A549 treated with RU486 at 1 μM for 4 hours (cell line): ENCODE measurements around the gene TUBGCP6. TPM values are rescaled to one million over a fixed set of nuclear protein-coding genes. Genes with fewer than 3 reads are reported as not detected.

Experiments used
- total RNA-seq: library from RNA; stranded (reverse); fragments of 200-300 nt; extraction: Qiagen RNA extraction; gene quantifications from 5 replicates; pipeline ENCODE4 v1.2.3, GENCODE V29; 2022; ENCODE audit warnings: low read depth

TUBGCP6 gene, protein sequence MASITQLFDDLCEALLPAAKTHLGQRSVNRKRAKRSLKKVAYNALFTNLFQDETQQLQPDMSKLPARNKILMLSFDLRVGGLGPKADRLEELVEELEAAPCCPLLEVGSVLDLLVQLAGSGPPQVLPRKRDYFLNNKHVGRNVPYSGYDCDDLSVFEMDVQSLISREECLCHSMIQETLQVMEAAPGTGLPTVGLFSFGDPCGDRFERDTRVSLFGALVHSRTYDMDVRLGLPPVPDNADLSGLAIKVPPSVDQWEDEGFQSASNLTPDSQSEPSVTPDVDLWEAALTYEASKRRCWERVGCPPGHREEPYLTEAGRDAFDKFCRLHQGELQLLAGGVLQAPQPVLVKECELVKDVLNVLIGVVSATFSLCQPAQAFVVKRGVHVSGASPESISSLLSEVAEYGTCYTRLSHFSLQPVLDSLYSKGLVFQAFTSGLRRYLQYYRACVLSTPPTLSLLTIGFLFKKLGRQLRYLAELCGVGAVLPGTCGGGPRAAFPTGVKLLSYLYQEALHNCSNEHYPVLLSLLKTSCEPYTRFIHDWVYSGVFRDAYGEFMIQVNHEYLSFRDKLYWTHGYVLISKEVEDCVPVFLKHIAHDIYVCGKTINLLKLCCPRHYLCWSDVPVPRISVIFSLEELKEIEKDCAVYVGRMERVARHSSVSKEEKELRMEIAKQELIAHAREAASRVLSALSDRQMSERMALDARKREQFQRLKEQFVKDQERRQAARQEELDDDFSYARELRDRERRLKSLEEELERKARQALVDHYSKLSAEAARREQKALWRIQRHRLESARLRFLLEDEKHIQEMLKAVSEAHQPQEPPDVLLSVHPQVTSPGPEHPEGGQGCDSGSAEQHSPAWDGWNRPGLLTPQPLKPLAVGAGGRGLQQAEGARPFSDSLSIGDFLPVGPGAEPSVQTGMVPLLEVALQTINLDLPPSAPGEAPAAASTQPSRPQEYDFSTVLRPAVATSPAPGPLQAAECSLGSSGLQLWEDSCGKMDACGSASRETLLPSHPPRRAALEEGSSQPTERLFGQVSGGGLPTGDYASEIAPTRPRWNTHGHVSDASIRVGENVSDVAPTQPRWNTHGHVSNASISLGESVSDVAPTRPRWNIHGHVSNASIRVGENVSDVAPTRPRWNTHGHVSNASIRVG (N-terminal part only)
- 5.7 to 11.4 TPM (median 9.5 TPM) in 5 replicates for total RNA-seq

DNA sequence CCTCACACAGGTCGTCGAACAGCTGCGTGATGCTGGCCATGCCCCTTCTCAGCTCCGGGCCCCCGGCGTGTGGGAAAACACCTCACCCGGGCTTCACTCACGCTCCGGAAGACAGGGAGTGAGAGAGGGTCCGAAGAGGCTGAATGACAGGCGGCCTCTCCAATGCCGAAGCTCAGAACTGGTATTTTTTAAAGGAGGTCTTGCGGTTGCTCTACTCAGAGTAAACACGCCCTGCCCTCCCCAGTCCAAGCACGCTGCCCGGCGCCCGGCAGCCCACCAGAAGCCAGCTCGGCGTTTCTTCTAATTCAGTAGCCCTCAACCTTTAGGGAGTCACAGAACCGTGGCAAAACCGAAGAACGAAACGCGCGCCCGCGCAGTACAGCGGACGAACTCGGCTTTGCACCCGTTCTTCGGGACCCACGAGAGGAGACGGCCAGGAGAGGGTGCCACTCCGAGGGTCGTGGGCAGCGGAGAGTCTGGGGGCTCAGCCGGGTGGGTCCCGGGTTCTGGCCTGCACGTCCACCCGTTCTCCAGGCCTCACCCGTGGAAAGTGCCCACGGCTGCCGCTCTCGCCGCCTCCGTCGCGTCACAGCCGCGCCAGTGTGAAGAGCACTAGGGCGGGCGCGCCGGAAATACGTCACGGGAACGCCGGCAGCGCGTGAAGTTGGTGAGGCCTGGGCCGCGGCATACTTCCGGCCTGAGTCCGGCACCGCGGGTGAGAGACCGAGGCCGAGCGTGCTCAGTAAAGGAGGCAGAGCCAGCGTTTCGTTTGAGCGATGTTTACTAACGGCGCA is at the start of gene TUBGCP6:
Gene TUBGCP6, minus strand, starts transcription at position 604 of the 794 bp plus-strand sequence. Its CDS starts 564 bp downstream, at position 40.

DNA sequence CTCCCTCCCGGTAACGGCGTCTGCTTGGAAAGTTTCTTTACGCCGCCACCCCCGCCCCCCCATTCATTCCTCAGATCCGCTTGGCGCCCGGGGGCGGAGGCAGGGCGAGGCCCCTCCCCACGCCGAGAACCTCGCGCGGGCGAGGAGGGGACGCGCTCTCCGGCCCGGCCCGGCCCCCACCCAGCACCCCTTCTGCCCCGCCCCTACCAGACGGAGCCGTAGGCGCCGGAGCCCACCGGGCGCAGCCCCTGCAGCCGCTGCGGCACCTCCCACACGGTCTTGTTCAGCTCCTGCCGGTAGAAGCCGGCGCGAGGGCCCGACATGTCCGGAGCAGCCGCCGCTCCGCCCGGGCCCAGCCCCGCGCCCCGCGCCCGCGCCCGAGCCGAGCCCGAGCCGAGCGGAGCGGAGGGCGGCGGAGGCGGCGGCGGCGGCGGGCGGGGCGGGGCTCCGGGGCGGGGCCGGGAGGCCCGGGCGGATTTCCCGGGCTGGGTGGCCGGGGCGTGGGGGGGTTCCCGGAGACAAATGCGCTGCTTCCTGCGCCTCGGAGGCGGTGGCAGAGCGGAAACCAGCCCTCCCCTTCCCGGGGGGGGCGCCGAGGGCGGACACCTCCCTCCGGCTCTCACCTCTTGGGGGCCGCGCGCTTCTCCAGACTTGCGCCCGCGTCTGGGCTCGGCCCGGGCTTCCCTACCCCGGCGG is 25.3 kb upstream of the TUBGCP6 start, which contains the start of gene MAPK11:
Gene MAPK11, minus strand, starts transcription at position 411 of the 696 bp plus-strand sequence. Its CDS starts 88 bp downstream, at position 323.

DNA sequence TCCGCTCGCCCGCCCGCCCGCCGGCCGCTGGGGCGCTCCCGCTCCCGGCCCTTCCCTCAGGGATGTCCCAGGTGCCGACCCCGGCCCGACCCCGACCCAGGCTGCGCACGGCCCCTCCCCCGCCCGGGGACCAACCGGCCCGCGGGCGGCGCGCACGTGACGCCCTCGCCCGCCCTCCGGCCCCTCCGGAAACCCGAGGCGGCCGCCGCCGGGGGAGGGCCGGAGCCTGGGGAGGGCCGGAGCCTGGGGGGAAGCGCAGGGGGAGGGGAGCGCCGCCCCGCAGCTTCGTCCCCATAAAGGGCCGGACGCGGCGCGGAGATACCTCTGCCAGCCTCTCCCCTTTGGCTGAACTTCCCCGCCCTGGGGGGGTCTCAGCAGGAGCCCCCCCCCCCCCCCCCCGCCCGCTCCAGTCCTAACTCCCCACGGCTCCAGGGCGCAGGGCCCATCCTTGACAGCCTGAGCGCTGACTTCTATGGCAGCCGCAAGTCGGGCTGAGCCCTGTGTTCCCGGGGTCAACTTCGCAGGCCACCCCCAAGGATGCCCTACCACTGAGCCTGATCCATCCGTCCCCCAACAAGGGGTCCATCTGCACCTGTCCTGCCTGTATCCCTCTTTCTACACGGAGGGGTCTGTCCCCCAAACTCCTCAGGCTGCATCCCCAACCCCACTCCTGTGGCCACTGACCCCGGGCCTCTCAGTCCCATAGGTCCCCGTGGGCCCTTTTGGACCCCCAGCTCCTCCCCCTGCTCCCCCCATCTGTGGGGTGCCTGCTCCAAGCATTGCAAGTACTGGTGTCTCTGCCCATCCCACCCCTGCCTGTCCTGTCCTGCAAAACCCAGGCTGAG is 17.0 kb upstream of the TUBGCP6 start, which contains the start of gene MAPK12:
Gene MAPK12, minus strand, starts transcription at position 69 of the 845 bp plus-strand sequence. CDS start 174 bp downstream, outside the sequence.

DNA sequence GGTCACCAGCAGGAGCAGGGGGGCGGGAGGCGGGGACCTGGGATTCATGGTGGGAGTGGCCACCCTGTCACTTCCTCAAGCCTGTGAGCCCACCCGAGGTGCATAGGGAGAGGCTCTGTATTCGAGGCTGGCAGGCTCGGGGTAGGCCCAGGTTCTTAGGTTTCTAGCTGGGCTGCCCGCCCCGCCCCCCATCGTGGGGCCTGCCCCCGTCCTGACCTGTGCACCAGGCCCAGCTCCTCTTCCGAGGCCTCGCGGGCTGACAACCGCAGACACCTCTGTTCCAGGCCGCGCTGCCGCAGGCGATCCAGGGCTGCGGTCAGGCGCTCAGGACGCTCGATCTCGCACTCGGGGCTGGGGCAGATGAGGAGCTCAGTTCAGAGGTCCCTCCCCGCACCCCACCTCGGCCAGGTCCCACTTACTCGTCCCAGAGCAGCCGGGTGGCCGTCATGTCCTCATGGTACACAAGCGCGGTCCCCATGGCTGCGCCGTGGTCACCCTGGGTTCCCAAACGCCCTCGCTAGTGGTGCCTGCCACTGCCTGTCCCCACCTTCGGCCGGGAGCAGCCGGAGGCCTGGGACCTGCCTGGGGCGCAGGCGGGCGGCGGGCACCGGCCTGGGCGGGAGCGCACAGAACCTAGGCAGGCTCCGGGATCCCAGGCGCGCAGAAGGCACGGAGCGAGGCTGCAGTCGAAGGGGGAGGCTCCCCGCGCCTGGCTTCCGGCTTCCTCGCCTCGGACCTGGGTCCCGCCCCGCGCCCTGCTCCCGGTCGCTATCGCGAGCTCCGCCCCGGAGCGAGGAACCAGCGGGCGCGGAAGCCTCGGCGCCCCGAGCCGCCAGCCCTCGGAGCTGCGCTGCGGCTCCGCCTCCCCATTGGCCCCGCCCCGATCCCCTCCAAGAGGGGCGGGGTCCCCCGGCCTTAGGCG is 6.0 kb upstream of the TUBGCP6 start, which contains the start of gene HDAC10:
Gene HDAC10, minus strand, starts transcription at position 711 of the 922 bp plus-strand sequence. Its CDS starts 233 bp downstream, at position 478.

DNA sequence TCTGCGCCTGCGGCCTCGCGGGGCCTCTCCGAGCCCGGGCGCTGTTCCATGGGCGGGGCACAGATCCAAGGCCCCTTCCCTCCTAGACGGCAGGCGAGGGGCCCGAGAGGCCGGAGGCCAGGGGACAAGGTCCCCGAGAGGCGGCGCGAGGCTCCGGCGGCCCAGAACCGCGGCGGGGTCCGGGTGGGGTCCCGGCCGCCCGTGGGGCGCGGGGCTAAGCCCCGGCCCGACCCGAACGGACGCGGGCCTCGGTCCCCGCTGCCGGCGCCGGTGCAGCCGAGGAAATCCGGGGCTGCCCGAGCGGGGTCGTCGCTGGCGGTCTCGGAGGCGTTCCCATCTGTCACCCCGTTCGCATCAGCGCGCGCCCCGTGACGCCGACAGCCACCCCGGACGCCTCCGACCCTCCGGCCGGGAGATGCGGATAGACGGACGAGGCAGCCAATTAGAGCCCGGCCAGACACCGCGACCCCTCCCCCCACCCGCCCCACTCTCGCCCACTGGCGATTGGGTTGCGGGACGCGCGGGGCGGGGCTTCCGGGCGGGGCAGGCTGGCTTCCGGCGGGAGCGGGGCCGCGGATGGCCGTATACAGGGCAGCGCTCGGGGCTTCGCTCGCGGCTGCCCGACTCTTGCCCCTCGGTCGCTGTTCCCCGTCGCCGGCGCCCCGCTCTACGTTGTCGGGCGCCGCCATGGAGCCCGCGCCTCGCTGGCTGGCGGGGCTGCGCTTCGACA is 44.2 kb downstream of the TUBGCP6 start, which contains the start of gene SELENOO:
Gene SELENOO, plus strand, starts transcription at position 551 of the 730 bp plus-strand sequence. Its CDS starts 26 bp downstream, at position 577.

DNA sequence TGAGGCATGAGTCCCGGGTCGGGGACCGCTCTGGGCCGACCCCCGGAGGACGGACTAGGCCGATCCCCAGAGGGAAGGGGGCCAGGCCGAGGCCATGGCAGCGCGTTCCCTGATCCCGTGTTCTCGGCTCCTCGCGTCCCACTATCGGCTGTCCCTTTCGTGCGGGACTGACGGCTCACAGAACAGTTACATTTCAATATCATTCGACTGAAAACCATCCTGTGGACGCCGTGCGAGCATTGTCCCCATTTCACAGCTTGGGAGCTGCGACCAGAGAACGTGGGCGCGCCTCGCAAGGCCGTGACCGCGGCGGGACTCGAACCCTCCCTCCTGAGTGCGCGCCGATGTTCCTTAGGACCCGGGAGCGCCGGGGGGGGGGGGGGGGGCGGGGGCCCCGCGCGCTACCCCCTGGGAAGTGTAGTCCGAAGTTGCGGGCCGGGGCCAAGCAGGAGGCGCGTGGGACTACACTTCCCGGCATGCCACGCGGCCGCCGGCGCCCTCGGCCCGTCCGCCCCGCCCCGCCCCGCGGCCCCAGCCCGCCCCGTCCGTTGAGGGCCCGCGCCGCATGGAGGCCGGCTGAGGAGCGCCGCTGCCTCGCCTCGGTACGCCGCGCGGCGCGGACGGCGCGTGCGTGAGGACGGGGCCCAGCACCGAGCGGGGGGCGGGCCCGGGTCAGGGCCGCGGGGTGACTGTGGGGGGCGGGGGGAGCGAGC is 59.3 kb downstream of the TUBGCP6 start, which contains the start of gene TRABD:
Gene TRABD, plus strand, starts transcription at position 539 of the 713 bp plus-strand sequence. CDS start 7,148 bp downstream, outside the sequence.

DNA sequence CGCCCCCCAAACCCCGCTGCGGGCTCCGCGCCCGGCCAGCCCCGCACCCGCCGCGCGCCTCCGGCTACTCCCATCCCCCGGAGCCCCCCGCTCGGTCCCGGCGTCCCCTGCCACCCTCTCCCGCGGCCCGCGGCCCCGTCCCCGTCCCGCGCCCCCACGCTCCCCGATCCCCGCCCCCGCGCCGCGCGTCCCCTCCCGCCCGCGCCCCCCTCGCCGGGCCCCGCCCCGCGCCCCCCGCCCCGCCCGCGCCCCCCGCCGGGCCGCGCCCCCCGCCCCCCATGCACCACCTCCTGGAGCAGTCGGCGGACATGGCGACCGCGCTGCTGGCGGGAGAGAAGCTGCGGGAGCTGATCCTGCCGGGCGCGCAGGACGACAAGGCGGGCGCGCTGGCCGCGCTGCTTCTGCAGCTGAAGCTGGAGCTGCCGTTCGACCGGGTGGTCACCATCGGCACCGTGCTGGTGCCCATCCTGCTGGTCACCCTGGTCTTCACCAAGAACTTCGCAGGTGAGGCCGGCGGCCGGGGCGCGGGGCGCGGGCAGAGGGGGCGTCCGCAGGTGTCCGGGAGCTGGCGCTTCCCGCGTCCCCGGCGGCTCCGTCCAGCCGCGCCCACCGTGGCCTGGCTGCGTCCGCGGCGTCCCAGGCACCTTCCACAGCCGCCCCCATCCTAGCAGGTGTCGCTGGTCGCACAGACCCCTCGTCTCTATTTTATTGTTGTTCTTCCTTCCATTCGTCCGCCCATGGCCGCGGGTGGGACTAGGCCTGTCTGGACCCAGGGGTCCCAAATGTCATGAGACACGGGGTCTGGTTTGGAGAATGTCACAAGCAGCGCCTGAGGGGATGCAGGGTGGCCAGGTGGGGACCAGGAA is 74.1 kb downstream of the TUBGCP6 start, which contains the start of gene PANX2:
Gene PANX2, plus strand, starts transcription at position 279 of the 866 bp plus-strand sequence. Its CDS starts 0 bp downstream, at position 279.

Other genes starting within 250 kb of the TUBGCP6 start
- 0.02 TPM in 1 of 5 replicates, not detected in the others for gene IL17REL, start 232.3 kb downstream of the TUBGCP6 start, total RNA-seq
- gene TTLL8, start 186.7 kb downstream of the TUBGCP6 start, total RNA-seq = not detected in 5 replicates
- gene MLC1, start 159.6 kb downstream of the TUBGCP6 start, total RNA-seq = 0.05 to 0.06 TPM in 2 of 5 replicates, not detected in the others
- gene MOV10L1, start 155.0 kb downstream of the TUBGCP6 start, total RNA-seq = not detected in 5 replicates
- gene PANX2, start 74.3 kb downstream of the TUBGCP6 start, total RNA-seq = 5.7 to 8.5 TPM (median 6.9 TPM) in 5 replicates
- 21.0 to 39.4 TPM (median 33.3 TPM) in 5 replicates for gene TRABD, start 59.1 kb downstream of the TUBGCP6 start, total RNA-seq
- 12.7 to 21.3 TPM (median 18.0 TPM) in 5 replicates for gene SELENOO, start 44.0 kb downstream of the TUBGCP6 start, total RNA-seq
- 6.3 to 11.7 TPM (median 9.3 TPM) in 5 replicates for gene HDAC10, start 6.2 kb upstream of the TUBGCP6 start, total RNA-seq
- 17.6 to 25.8 TPM (median 22.1 TPM) in 5 replicates for gene MAPK12, start 16.7 kb upstream of the TUBGCP6 start, total RNA-seq
- gene MAPK11, start 25.4 kb upstream of the TUBGCP6 start, total RNA-seq = 4.2 to 7.2 TPM (median 6.6 TPM) in 5 replicates
- gene PLXNB2, start 62.6 kb upstream of the TUBGCP6 start, total RNA-seq = 85.8 to 126 TPM (median 108 TPM) in 5 replicates
- 2.1 to 3.3 TPM (median 2.7 TPM) in 5 replicates for gene DENND6B, start 82.0 kb upstream of the TUBGCP6 start, total RNA-seq
- 9.1 to 13.3 TPM (median 12.2 TPM) in 5 replicates for gene PPP6R2, start 98.3 kb upstream of the TUBGCP6 start, total RNA-seq
- gene SBF1, start 230.0 kb upstream of the TUBGCP6 start, total RNA-seq = 16.2 to 27.1 TPM (median 24.2 TPM) in 5 replicates
- gene ADM2, start 236.5 kb upstream of the TUBGCP6 start, total RNA-seq = 0.31 to 0.77 TPM (median 0.56 TPM) in 5 replicates
- not detected in 5 replicates for gene MIOX, start 241.8 kb upstream of the TUBGCP6 start, total RNA-seq